Endothelial cell of umbilical vein (primary cell): ENCODE data around the gene P2RY13. TPM values are rescaled to one million over a fixed set of nuclear protein-coding genes. Genes with fewer than 3 reads are reported as not detected.
A peak's percentile ranks its signal among the peaks of the same experiment; 100 is the strongest.

Experiments used
- BruUV-seq: library from RNA; stranded (reverse); fragments of 400-500 nt; replicated peaks from 2 replicates; lab custom pipeline; 2021; lab: Mats Ljungman, UMichigan
- CTCF ChIA-PET: fragments of 300-600, 350-600 bp; sonication (Branson Sonifier 250); formaldehyde crosslinking; loops from one replicate; lab custom pipeline; 2021; ENCODE audit warnings: antibody characterized with exemption, inconsistent platforms; lab: Charles Lee
- POLR2A ChIA-PET: fragments of 300-600, 350-600 bp; sonication (Branson Sonifier 250); formaldehyde crosslinking; loops from one replicate; lab custom pipeline; 2021; ENCODE audit warnings: antibody characterized with exemption, inconsistent platforms; lab: Charles Lee
- DNase-seq: peaks from one replicate; pipeline ENCODE4 v3.0.0-alpha.2; 2011; ENCODE audit warnings: low read depth, low spot score
- FAIRE-seq: peaks from 2 replicates; lab custom pipeline; 2011; peaks lifted over from hg19 to GRCh38; lab: Jason Lieb, UNC
- H2AFZ ChIP-seq: 2 replicates; pipeline ENCODE4 v1.6.0; 2012; ENCODE audit warnings: low read depth, low read length, control low read depth, inconsistent platforms
- H3K27ac ChIP-seq: 2 replicates; pipeline ENCODE4 v1.5.1; 2011; ENCODE audit warnings: low read depth, mild to moderate bottlenecking, control low read depth, low read length, moderate library complexity; ENCODE audit not compliant: insufficient read depth
- H3K27me3 ChIP-seq, 2 experiments: 2 replicates each; pipeline versions ENCODE4 v1.6.0 to v1.6.1; 2011; ENCODE audit warnings: low read length in 2 of 2, mixed read lengths in 1 of 2; ENCODE audit not compliant: control insufficient read depth in 2 of 2, insufficient read depth in 2 of 2
- H3K36me3 ChIP-seq, 2 experiments: 2 replicates in 1 of 2; 3 replicates in 1 of 2; pipeline ENCODE4 v1.5.1; 2011; ENCODE audit warnings: low read length in 2 of 2, mild to moderate bottlenecking in 1 of 2, moderate library complexity in 1 of 2; ENCODE audit not compliant: control insufficient read depth in 2 of 2, insufficient read depth in 2 of 2; ENCODE audit errors: extremely low read depth in 1 of 2
- H3K4me1 ChIP-seq: 3 replicates; pipeline ENCODE4 v1.5.1; 2011; ENCODE audit warnings: mild to moderate bottlenecking, low read length; ENCODE audit not compliant: control insufficient read depth, insufficient read depth; ENCODE audit errors: extremely low read depth
- H3K4me2 ChIP-seq: 2 replicates; pipeline ENCODE4 v1.6.1; 2011; ENCODE audit warnings: low read length, control low read depth, mixed read lengths; ENCODE audit not compliant: insufficient read depth
- H3K4me3 ChIP-seq, 3 experiments: fragments of 200-600 bp in 1 of 3; sonication (generic), shearing (Covaris generic) in 1 of 3; replicated peaks in 1 of 3; 2 replicates each; pipeline ENCODE4 v1.5.1; 2011 to 2016; ENCODE audit warnings: control low read depth in 3 of 3, low read length in 3 of 3, mild to moderate bottlenecking in 2 of 3, inconsistent platforms in 1 of 3, low read depth in 1 of 3, moderate library complexity in 1 of 3; ENCODE audit not compliant: insufficient read depth in 1 of 3
- H3K79me2 ChIP-seq: 2 replicates; pipeline ENCODE4 v1.6.0; 2012; ENCODE audit warnings: low read length, inconsistent platforms; ENCODE audit not compliant: control insufficient read depth, insufficient read depth
- H3K9ac ChIP-seq: replicated peaks from 2 replicates; pipeline ENCODE3; 2011; ENCODE audit warnings: low read length, control low read depth; ENCODE audit not compliant: insufficient read depth; ENCODE audit errors: extremely low read depth
- H3K9me1 ChIP-seq: replicated peaks from 3 replicates; pipeline ENCODE4 v1.6.0; 2011; ENCODE audit warnings: mild to moderate bottlenecking, low read length; ENCODE audit not compliant: control insufficient read depth, insufficient read depth; ENCODE audit errors: extremely low read depth
- H3K9me3 ChIP-seq: replicated peaks from 2 replicates; pipeline ENCODE4 v1.5.1; 2012; ENCODE audit warnings: low read length, inconsistent platforms; ENCODE audit not compliant: control insufficient read depth, insufficient read depth
- H4K20me1 ChIP-seq: replicated peaks from 2 replicates; pipeline ENCODE3; 2011; ENCODE audit warnings: mild to moderate bottlenecking, low read length; ENCODE audit not compliant: control insufficient read depth, insufficient read depth; ENCODE audit errors: extremely low read depth
- EZH2 ChIP-seq: IDR thresholded peaks from 2 replicates; pipeline ENCODE4 v1.6.1; 2012; ENCODE audit warnings: borderline replicate concordance, low read depth, mild to moderate bottlenecking, moderate library complexity, low read length, inconsistent platforms; ENCODE audit not compliant: severe bottlenecking
- FOS ChIP-seq: IDR thresholded peaks from 2 replicates; pipeline ENCODE4 v1.6.1; 2011; ENCODE audit warnings: mild to moderate bottlenecking, low read length, moderate library complexity, borderline replicate concordance; ENCODE audit not compliant: insufficient read depth
- GATA2 ChIP-seq: IDR thresholded peaks from 2 replicates; pipeline ENCODE4 v1.7.0; 2011; ENCODE audit warnings: low read depth, mild to moderate bottlenecking, moderate library complexity, mixed read lengths, low read length; ENCODE audit not compliant: insufficient read length, insufficient read depth
- JUN ChIP-seq: IDR thresholded peaks from 2 replicates; pipeline ENCODE4 v1.6.1; 2011; ENCODE audit warnings: borderline replicate concordance, low read depth; ENCODE audit not compliant: insufficient read length, insufficient read depth
- MYC ChIP-seq: IDR thresholded peaks from one replicate; pipeline ENCODE4 v1.6.1; 2011; ENCODE audit warnings: mild to moderate bottlenecking, low read depth, low read length
- POLR2A ChIP-seq: IDR thresholded peaks from 2 replicates; pipeline ENCODE4 v1.6.1; 2012; ENCODE audit warnings: low read depth, mild to moderate bottlenecking, control low read depth, low read length
- POLR2AphosphoS5 ChIP-seq: IDR thresholded peaks from 2 replicates; pipeline ENCODE4 v1.6.1; 2012; ENCODE audit warnings: low read depth, mild to moderate bottlenecking, control low read depth, low read length, moderate library complexity; ENCODE audit not compliant: insufficient read depth
- dilution Hi-C: fragments of 300-500 bp; cut with MboI; formaldehyde crosslinking; loops from one replicate; pipeline ENCODE4 v1.15.0; 2019; ENCODE audit warnings: low sequenced_read_pairs; ENCODE audit not compliant: extremely low pct_ligation_motif_present
- intact Hi-C: fragments of 100-400 bp; cut with micrococcal nuclease; formaldehyde crosslinking; loops from one replicate; pipeline ENCODE4 v1.10.0; 2022
- polyA plus RNA-seq, 4 experiments: library from polyadenylated mRNA; depleted of rRNA in 3 of 4; stranded (reverse) in 3 of 4; unstranded in 1 of 4; fragments of >200 nt; gene quantifications; 2 replicates each; pipeline versions ENCODE4 v1.2.1 to v1.2.3, GENCODE V29; 2011 to 2012; ENCODE audit warnings: missing spikeins in 1 of 4
- total RNA-seq: library from RNA; stranded (reverse); gene quantifications from 2 replicates; pipeline ENCODE4 v1.2.3, GENCODE V29; 2021
- TF ChIP-seq, protein P1 (sequence below), 2 donors: IDR thresholded peaks; 1 replicate in 1 of 2; 2 replicates in 1 of 2; pipeline ENCODE4 v1.5.1; 2011; ENCODE audit warnings: low read length in 2 of 2, mild to moderate bottlenecking in 2 of 2, moderate library complexity in 2 of 2, control low read depth in 1 of 2, inconsistent platforms in 1 of 2, low read depth in 1 of 2; ENCODE audit not compliant: insufficient read depth in 1 of 2; ENCODE audit errors: extremely low read depth in 1 of 2
- TF ChIP-seq, protein P2 (sequence below): IDR thresholded peaks from 2 replicates; pipeline ENCODE4 v1.6.1; 2011; ENCODE audit not compliant: insufficient read depth, insufficient read length

The P2RY13 gene
- total and polyA plus RNA-seq, 2 donors (not counting 3 experiments of a cell fraction or from before 2014, with no cell fraction given): not detected

DNA sequence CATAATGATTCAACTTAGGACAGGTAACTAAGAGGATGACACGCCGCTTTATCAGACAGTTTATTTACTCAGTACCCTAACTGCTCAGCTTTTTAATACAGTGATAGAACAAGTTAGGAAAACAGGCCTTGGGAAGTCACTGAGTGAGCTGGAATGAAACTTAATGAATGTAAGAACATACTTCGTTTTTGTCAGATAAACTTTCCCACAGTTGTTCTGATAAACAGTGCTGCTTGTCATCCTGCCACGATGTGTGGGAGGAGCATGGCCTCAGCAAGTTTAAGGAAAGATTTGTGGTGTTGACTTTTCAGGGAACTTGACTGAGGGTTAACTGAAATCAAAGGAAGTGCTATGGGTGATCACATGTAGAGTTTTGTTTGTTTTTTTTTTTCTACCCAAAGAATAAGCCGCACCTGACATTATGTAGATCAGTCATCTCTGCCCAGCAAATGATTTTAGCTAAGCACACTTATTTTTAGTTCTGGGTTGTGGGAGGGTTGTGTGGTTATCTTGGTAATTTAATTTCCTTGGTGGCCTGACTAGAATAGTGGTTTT lies 45.4 kb downstream of the P2RY13 start:
- no peaks in the 10 kb centered on the region for H4K20me1 ChIP-seq
- FAIRE-seq: no peak
- intact Hi-C loops: loop anchor here (1.0 to 5.0 kb wide), 5 partner anchors 57 to 634 kb away; no protein-coding TSS in a partner anchor
- BruUV-seq: no TSS peak
- H3K4me3 ChIP-seq: no peak overlapping the region
- no peaks in the 10 kb centered on the region for H3K9me3 ChIP-seq
- no peak overlapping the region for H3K4me2 ChIP-seq
- no peaks in the 10 kb centered on the region for H3K4me1 ChIP-seq
- no peaks in the 10 kb centered on the region for H3K79me2 ChIP-seq
- CTCF ChIA-PET: interaction anchor here (1.0 to 10.8 kb wide), 4 partner anchors 57 to 127 kb away, joined by 3 to 98 read pairs (median 4); no protein-coding TSS in a partner anchor
- dilution Hi-C loops: no loop called here
- POLR2A ChIA-PET: no interaction called here
- H3K36me3 ChIP-seq: no peaks in the 10 kb centered on the region
- no peak overlapping the region for H2AFZ ChIP-seq
- no peaks in the 10 kb centered on the region for H3K9me1 ChIP-seq
- H3K9ac ChIP-seq: no peak overlapping the region
- DNase-seq: peak; percentile 17
- peaks cover 0 to 6% of the 10 kb centered on the region in 2 experiments for H3K27me3 ChIP-seq
- TF ChIP-seq POLR2AphosphoS5 (no peak), EZH2 (no peak), FOS (no peak), JUN (no peak), GATA2 (no peak), MYC (no peak), POLR2A (no peak)
- TF ChIP-seq, protein P1, sequence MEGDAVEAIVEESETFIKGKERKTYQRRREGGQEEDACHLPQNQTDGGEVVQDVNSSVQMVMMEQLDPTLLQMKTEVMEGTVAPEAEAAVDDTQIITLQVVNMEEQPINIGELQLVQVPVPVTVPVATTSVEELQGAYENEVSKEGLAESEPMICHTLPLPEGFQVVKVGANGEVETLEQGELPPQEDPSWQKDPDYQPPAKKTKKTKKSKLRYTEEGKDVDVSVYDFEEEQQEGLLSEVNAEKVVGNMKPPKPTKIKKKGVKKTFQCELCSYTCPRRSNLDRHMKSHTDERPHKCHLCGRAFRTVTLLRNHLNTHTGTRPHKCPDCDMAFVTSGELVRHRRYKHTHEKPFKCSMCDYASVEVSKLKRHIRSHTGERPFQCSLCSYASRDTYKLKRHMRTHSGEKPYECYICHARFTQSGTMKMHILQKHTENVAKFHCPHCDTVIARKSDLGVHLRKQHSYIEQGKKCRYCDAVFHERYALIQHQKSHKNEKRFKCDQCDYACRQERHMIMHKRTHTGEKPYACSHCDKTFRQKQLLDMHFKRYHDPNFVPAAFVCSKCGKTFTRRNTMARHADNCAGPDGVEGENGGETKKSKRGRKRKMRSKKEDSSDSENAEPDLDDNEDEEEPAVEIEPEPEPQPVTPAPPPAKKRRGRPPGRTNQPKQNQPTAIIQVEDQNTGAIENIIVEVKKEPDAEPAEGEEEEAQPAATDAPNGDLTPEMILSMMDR (IDR thresholded peaks at IDR 0.05; ENCODE audit: extremely low read depth in 1 of 2, insufficient read depth in 1 of 2, low read depth in 1 of 2, low read length in 2 of 2): no peak
- TF ChIP-seq, protein P2, sequence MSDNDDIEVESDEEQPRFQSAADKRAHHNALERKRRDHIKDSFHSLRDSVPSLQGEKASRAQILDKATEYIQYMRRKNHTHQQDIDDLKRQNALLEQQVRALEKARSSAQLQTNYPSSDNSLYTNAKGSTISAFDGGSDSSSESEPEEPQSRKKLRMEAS: no peak
- no peak overlapping the region for H3K27ac ChIP-seq
